ENCODE measurements around the gene CRYBB3. TPM values are rescaled to one million over a fixed set of nuclear protein-coding genes. Genes with fewer than 3 reads are reported as not detected.
"Not testable (repeated sequence)": the region's sequence is repeated elsewhere in the genome, so short reads cannot be mapped to it uniquely, and the experiment has no call there.

CRYBB3 gene
- total RNA-seq, 1 donor from 2014 or later = not detected

DNA sequence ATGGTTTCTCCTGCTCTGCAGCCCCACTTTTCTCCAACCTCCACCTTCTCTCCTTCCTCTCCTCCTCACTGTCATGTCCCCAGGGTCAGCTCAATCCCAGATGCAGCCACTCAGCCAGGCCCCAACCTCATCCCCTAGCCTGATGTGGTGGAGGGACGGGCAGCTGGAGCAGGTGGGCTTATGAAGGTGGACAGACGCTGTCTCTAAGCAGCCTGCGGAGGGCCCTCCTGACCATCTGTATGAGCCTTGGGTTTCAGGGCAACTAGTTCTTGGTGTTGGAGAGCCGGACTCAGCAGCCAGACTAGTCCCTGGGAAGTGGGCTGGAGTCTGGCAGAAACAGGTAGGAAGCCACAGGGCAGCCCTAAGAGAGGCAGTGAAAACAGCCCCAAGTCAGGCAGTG is 37.8 kb downstream of the CRYBB3 start:
- Mint-ChIP-seq H3K4me1 (peaks cover 9% of the 10 kb centered on the region), H3K9me3 (no peaks in the 10 kb centered on the region), H3K27ac (ENCODE audit: unreplicated experiment) (no peak overlapping the region), H3K27me3 (ENCODE audit: low read depth) (peaks cover 31% of the 10 kb centered on the region), H3K4me3 (no peak overlapping the region), H3K36me3 (ENCODE audit: low read depth) (no peaks in the 10 kb centered on the region)
- DNase-seq (ENCODE audit: low read depth, low spot score) = no peak
- TF ChIP-seq, protein P1, sequence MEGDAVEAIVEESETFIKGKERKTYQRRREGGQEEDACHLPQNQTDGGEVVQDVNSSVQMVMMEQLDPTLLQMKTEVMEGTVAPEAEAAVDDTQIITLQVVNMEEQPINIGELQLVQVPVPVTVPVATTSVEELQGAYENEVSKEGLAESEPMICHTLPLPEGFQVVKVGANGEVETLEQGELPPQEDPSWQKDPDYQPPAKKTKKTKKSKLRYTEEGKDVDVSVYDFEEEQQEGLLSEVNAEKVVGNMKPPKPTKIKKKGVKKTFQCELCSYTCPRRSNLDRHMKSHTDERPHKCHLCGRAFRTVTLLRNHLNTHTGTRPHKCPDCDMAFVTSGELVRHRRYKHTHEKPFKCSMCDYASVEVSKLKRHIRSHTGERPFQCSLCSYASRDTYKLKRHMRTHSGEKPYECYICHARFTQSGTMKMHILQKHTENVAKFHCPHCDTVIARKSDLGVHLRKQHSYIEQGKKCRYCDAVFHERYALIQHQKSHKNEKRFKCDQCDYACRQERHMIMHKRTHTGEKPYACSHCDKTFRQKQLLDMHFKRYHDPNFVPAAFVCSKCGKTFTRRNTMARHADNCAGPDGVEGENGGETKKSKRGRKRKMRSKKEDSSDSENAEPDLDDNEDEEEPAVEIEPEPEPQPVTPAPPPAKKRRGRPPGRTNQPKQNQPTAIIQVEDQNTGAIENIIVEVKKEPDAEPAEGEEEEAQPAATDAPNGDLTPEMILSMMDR (conservative IDR thresholded peaks at IDR 0.05) = no peak

- not testable (repeated sequence) for H3K4me1 Mint-ChIP-seq; H3K36me3 Mint-ChIP-seq (ENCODE audit: low read depth); H3K27ac Mint-ChIP-seq (ENCODE audit: unreplicated experiment); H3K9me3 Mint-ChIP-seq; DNase-seq (ENCODE audit: low read depth, low spot score); H3K4me3 Mint-ChIP-seq
- peaks cover 31% of the 10 kb centered on the region for H3K27me3 Mint-ChIP-seq (ENCODE audit: low read depth)
Observed at GRCh38 chr22:25238058-25238457, 38.4 kb downstream of the CRYBB3 start.

DNA sequence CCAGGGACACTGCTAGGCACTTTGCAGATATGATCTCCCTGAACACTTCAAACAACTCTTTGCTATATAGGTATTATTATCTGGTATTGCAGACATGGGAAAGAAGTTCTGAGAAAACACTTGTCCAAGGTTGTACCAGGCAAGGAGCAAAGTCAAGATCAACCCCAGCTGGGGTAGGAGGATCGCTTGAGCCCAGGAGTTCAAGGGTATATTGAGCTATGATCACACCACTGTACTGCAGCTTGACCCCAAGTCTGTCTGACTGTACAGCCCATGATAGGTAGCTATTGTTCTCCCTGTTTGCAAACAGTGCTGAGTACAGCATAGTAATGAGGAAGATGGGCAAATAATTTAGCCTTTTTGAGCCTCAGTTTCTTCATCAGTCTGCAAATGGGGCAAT is 55.5 kb downstream of the CRYBB3 start:
- not testable (repeated sequence) for H3K4me3 Mint-ChIP-seq; DNase-seq (ENCODE audit: low read depth, low spot score); H3K27ac Mint-ChIP-seq (ENCODE audit: unreplicated experiment); H3K27me3 Mint-ChIP-seq (ENCODE audit: low read depth); H3K36me3 Mint-ChIP-seq (ENCODE audit: low read depth); H3K9me3 Mint-ChIP-seq; H3K4me1 Mint-ChIP-seq

Other genes starting within 250 kb of the CRYBB3 start
- gene KIAA1671, start 247.1 kb upstream of the CRYBB3 start, total RNA-seq = 14.2 and 14.5 TPM in 2 replicates
- gene CRYBB2, start 19.8 kb downstream of the CRYBB3 start, total RNA-seq = not detected in 2 replicates